ENCODE data around the gene SULT1A1. TPM values are rescaled to one million over a fixed set of nuclear protein-coding genes. Genes with fewer than 3 reads are reported as not detected.

Gene SULT1A1
- total RNA-seq, 2 experiments from 2014 or later, result 41.0 to 61.2 TPM

Other genes starting within 250 kb of the SULT1A1 start
- 5.0 and 5.3 TPM in 2 replicates for gene NPIPB6, start 246.5 kb downstream of the SULT1A1 start, total RNA-seq (2014; rRNA removed; shearing (Covaris generic))
- 12.1 and 16.1 TPM in 2 replicates for gene NPIPB6, start 246.5 kb downstream of the SULT1A1 start, total RNA-seq (2022)
- gene EIF3CL, start 206.2 kb downstream of the SULT1A1 start, total RNA-seq (2014; rRNA removed; shearing (Covaris generic)), result 73.3 and 120 TPM in 2 replicates
- 71.1 and 139 TPM in 2 replicates for gene EIF3CL, start 206.2 kb downstream of the SULT1A1 start, total RNA-seq (2022)
- gene NPIPB7, start 137.7 kb downstream of the SULT1A1 start, total RNA-seq (2014; rRNA removed; shearing (Covaris generic)), result 0.32 TPM in 1 of 2 replicates, not detected in the other
- 0.98 and 1.1 TPM in 2 replicates for gene NPIPB7, start 137.7 kb downstream of the SULT1A1 start, total RNA-seq (2022)
- 29.7 and 45.5 TPM in 2 replicates for gene CLN3, start 118.0 kb downstream of the SULT1A1 start, total RNA-seq (2014; rRNA removed; shearing (Covaris generic))
- 35.2 and 42.3 TPM in 2 replicates for gene CLN3, start 118.0 kb downstream of the SULT1A1 start, total RNA-seq (2022)
- 0.47 and 1.3 TPM in 2 replicates for gene APOBR, start 115.4 kb downstream of the SULT1A1 start, total RNA-seq (2014; rRNA removed; shearing (Covaris generic))
- 2.5 and 3.4 TPM in 2 replicates for gene APOBR, start 115.4 kb downstream of the SULT1A1 start, total RNA-seq (2022)
- gene IL27, start 103.2 kb downstream of the SULT1A1 start, total RNA-seq (2014; rRNA removed; shearing (Covaris generic)), result not detected in 2 replicates
- not detected in 2 replicates for gene IL27, start 103.2 kb downstream of the SULT1A1 start, total RNA-seq (2022)
- gene NUPR1, start 71.1 kb downstream of the SULT1A1 start, total RNA-seq (2014; rRNA removed; shearing (Covaris generic)), result not detected in 2 replicates
- not detected in 2 replicates for gene NUPR1, start 71.1 kb downstream of the SULT1A1 start, total RNA-seq (2022)
- gene SGF29, start 56.1 kb downstream of the SULT1A1 start, total RNA-seq (2014; rRNA removed; shearing (Covaris generic)), result 21.8 and 32.0 TPM in 2 replicates
- gene SGF29, start 56.1 kb downstream of the SULT1A1 start, total RNA-seq (2022), result 22.6 and 33.1 TPM in 2 replicates
- gene SULT1A2, start 13.0 kb downstream of the SULT1A1 start, total RNA-seq (2014; rRNA removed; shearing (Covaris generic)), result 2.1 and 5.8 TPM in 2 replicates
- gene SULT1A2, start 13.0 kb downstream of the SULT1A1 start, total RNA-seq (2022), result 3.0 and 3.7 TPM in 2 replicates
- gene NPIPB8, start 28.0 kb upstream of the SULT1A1 start, total RNA-seq (2014; rRNA removed; shearing (Covaris generic)), result 0.50 TPM in 1 of 2 replicates, not detected in the other
- 1.6 and 2.7 TPM in 2 replicates for gene NPIPB8, start 28.0 kb upstream of the SULT1A1 start, total RNA-seq (2022)
- 259 and 284 TPM in 2 replicates for gene EIF3C, start 101.4 kb upstream of the SULT1A1 start, total RNA-seq (2014; rRNA removed; shearing (Covaris generic))
- 727 and 840 TPM in 2 replicates for gene EIF3C, start 101.4 kb upstream of the SULT1A1 start, total RNA-seq (2022)
- gene NPIPB9, start 141.7 kb upstream of the SULT1A1 start, total RNA-seq (2014; rRNA removed; shearing (Covaris generic)), result 2.9 and 3.6 TPM in 2 replicates
- 7.1 and 10.7 TPM in 2 replicates for gene NPIPB9, start 141.7 kb upstream of the SULT1A1 start, total RNA-seq (2022)
- 108 and 109 TPM in 2 replicates for gene ATXN2L, start 213.0 kb upstream of the SULT1A1 start, total RNA-seq (2014; rRNA removed; shearing (Covaris generic))
- gene ATXN2L, start 213.0 kb upstream of the SULT1A1 start, total RNA-seq (2022), result 451 and 487 TPM in 2 replicates
- 160 and 184 TPM in 2 replicates for gene TUFM, start 236.3 kb upstream of the SULT1A1 start, total RNA-seq (2014; rRNA removed; shearing (Covaris generic))
- 176 and 211 TPM in 2 replicates for gene TUFM, start 236.3 kb upstream of the SULT1A1 start, total RNA-seq (2022)